Endodermal cell (in vitro differentiated cells): ENCODE data around the gene SLX4. TPM values are rescaled to one million over a fixed set of nuclear protein-coding genes. Genes with fewer than 3 reads are reported as not detected.

Experiments used
- DNase-seq: peaks from one replicate; pipeline ENCODE4 v3.0.0-alpha.2; 2017
- H3K27ac ChIP-seq: 2 replicates; pipeline ENCODE4 v1.5.1; 2013; ENCODE audit warnings: mild to moderate bottlenecking, low read depth, low read length, moderate library complexity
- H3K27me3 ChIP-seq: 2 replicates; pipeline ENCODE4 v1.6.1; 2013; ENCODE audit warnings: mild to moderate bottlenecking, low read length, moderate library complexity; ENCODE audit not compliant: insufficient read depth, control insufficient read depth, poor library complexity, severe bottlenecking
- H3K36me3 ChIP-seq: 2 replicates; pipeline ENCODE4 v1.7.0; 2013; ENCODE audit warnings: mild to moderate bottlenecking, low read length, moderate library complexity; ENCODE audit not compliant: control insufficient read depth, insufficient read depth
- H3K4me1 ChIP-seq: one replicate; pipeline ENCODE4 v1.7.0; 2013; ENCODE audit warnings: low read length; ENCODE audit not compliant: control insufficient read depth, insufficient read depth
- H3K4me3 ChIP-seq: 2 replicates; pipeline ENCODE4 v1.5.1; 2013; ENCODE audit warnings: mild to moderate bottlenecking, low read length, moderate library complexity
- H3K9ac ChIP-seq: 2 replicates; pipeline ENCODE4 v1.6.1; 2013; ENCODE audit warnings: mild to moderate bottlenecking, low read length, moderate library complexity; ENCODE audit not compliant: poor library complexity, severe bottlenecking; ENCODE audit errors: extremely low read depth
- H3K9me3 ChIP-seq: 2 replicates; pipeline ENCODE4 v1.6.1; 2013; ENCODE audit warnings: mild to moderate bottlenecking, low read length, moderate library complexity; ENCODE audit not compliant: control insufficient read depth
- H3K27ac Mint-ChIP-seq: 2 replicates; pipeline ENCODE4 v1.8.0; 2020; ENCODE audit warnings: mixed read lengths
- H3K27me3 Mint-ChIP-seq: 2 replicates; pipeline ENCODE4 v1.8.0; 2021; ENCODE audit warnings: mild to moderate bottlenecking, mixed read lengths; ENCODE audit not compliant: insufficient read depth
- H3K36me3 Mint-ChIP-seq: 2 replicates; pipeline ENCODE4 v1.8.0; 2020; ENCODE audit warnings: low read depth, mixed read lengths
- H3K4me1 Mint-ChIP-seq: 2 replicates; pipeline ENCODE4 v1.8.0; 2020; ENCODE audit warnings: mixed read lengths
- H3K4me3 Mint-ChIP-seq: 2 replicates; pipeline ENCODE4 v1.8.0; 2020; ENCODE audit warnings: mild to moderate bottlenecking, moderate library complexity, mixed read lengths
- H3K9me3 Mint-ChIP-seq: 2 replicates; pipeline ENCODE4 v1.8.0; 2020; ENCODE audit warnings: mild to moderate bottlenecking, mixed read lengths
- CTCF ChIP-seq: fragments of 200-600 bp; sonication (generic); conservative IDR thresholded peaks from 2 replicates; pipeline ENCODE4 v1.5.0; 2021; ENCODE audit warnings: antibody characterized with exemption, mild to moderate bottlenecking
- WGBS, 2 experiments: methylation state at CpG; one replicate each; pipeline versions ENCODE4 v1.1.5 to v1.1.7; 2013; ENCODE audit warnings: missing lambda C conversion rate in 2 of 2, mixed read lengths in 1 of 2; ENCODE audit not compliant: insufficient coverage in 1 of 2, insufficient read length in 1 of 2; 5-methylcytosine and 5-hydroxymethylcytosine counted together
- total RNA-seq, 2 donors: library from RNA; stranded (reverse); fragmentation: NEBNext Ultra II Directional in 1 of 2; extraction: Animal tissue kit (Norgen Biotek cat#: 25700) in 1 of 2; gene quantifications; 2 replicates in 1 of 2; 3 replicates in 1 of 2; pipeline ENCODE4 v1.2.1, GENCODE V29; 2021

Gene SLX4
- total RNA-seq, 2 donors from 2014 or later, result 11.0 to 15.9 TPM

- H3K27ac Mint-ChIP-seq, result no peak overlapping the region
- Histone ChIP-seq H3K9me3 (no peaks in the 10 kb centered on the region), H3K27me3 (no peaks in the 10 kb centered on the region), H3K4me1 (no peaks in the 10 kb centered on the region), H3K27ac (no peak overlapping the region), H3K36me3 (no peaks in the 10 kb centered on the region), H3K4me3 (no peak overlapping the region), H3K9ac (no peak overlapping the region)
- 77 to 95% methylated on average over 3 of the region's 4 CpGs for WGBS, 2 experiments
- H3K4me3 Mint-ChIP-seq, result no peak overlapping the region
- peaks cover under 1% of the 10 kb centered on the region for H3K36me3 Mint-ChIP-seq
- H3K27me3 Mint-ChIP-seq, result no peaks in the 10 kb centered on the region
- H3K4me1 Mint-ChIP-seq, result peaks cover 1% of the 10 kb centered on the region
- DNase-seq, result no peak
- no peak for TF ChIP-seq CTCF
- H3K9me3 Mint-ChIP-seq, result no peaks in the 10 kb centered on the region
Measured at GRCh38 chr16:3625911-3626732, 14.7 kb upstream of the SLX4 start.

GRCh38 chr16:3625331-3625730, 13.9 kb upstream of the SLX4 start:
- Mint-ChIP-seq H3K27ac (no peak overlapping the region), H3K27me3 (no peaks in the 10 kb centered on the region), H3K9me3 (no peaks in the 10 kb centered on the region), H3K36me3 (peaks cover 2% of the 10 kb centered on the region), H3K4me1 (peaks cover 1% of the 10 kb centered on the region), H3K4me3 (no peak overlapping the region)
- H3K4me3 ChIP-seq, result no peak overlapping the region
- no peak overlapping the region for H3K27ac ChIP-seq
- TF ChIP-seq CTCF, result no peak
- no peaks in the 10 kb centered on the region for H3K9me3 ChIP-seq
- no peaks in the 10 kb centered on the region for H3K27me3 ChIP-seq
- no peaks in the 10 kb centered on the region for H3K36me3 ChIP-seq
- no peaks in the 10 kb centered on the region for H3K4me1 ChIP-seq
- no peak for DNase-seq
- 92 to 97% methylated on average over 5 of the region's 5 CpGs for WGBS, 2 experiments
- H3K9ac ChIP-seq, result no peak overlapping the region

GRCh38 chr16:3623642-3624041, 12.2 kb upstream of the SLX4 start:
- H3K9me3 Mint-ChIP-seq, result no peaks in the 10 kb centered on the region
- Histone ChIP-seq H3K4me1 (no peaks in the 10 kb centered on the region), H3K9me3 (no peaks in the 10 kb centered on the region), H3K36me3 (no peaks in the 10 kb centered on the region), H3K27me3 (no peaks in the 10 kb centered on the region), H3K4me3 (no peak overlapping the region), H3K9ac (no peak overlapping the region), H3K27ac (no peak overlapping the region)
- 97 to 100% methylated on average over 3 of the region's 3 CpGs for WGBS, 2 experiments
- H3K4me3 Mint-ChIP-seq, result no peak overlapping the region
- TF ChIP-seq CTCF, result no peak
- peaks cover 1% of the 10 kb centered on the region for H3K4me1 Mint-ChIP-seq
- no peak for DNase-seq
- H3K27ac Mint-ChIP-seq, result no peak overlapping the region
- H3K27me3 Mint-ChIP-seq, result no peaks in the 10 kb centered on the region
- peaks cover 5% of the 10 kb centered on the region for H3K36me3 Mint-ChIP-seq
